ENCODE measurements around the gene PAK5.

PAK5 gene

GRCh38 chr20:9792674-9793073 is 46.2 kb downstream of the PAK5 start:
- in situ Hi-C loops (cut with MboI; ENCODE audit: low sequenced_read_pairs), result no loop called here

- in situ Hi-C loops (cut with MboI; ENCODE audit: low sequenced_read_pairs), result no loop called here
Measured at GRCh38 chr20:9789131-9789530, 49.7 kb downstream of the PAK5 start.

GRCh38 chr20:9775176-9775575 is 63.7 kb downstream of the PAK5 start:
- in situ Hi-C loops (cut with MboI; ENCODE audit: low sequenced_read_pairs), result no loop called here

GRCh38 chr20:9769954-9770353 is 68.9 kb downstream of the PAK5 start:
- in situ Hi-C loops (cut with MboI; ENCODE audit: low sequenced_read_pairs), result no loop called here

- in situ Hi-C loops (cut with MboI; ENCODE audit: low sequenced_read_pairs), result no loop called here
Measured at GRCh38 chr20:9761476-9761875, 77.4 kb downstream of the PAK5 start.

GRCh38 chr20:9759392-9759791 is 79.5 kb downstream of the PAK5 start:
- in situ Hi-C loops (cut with MboI; ENCODE audit: low sequenced_read_pairs), result no loop called here

- in situ Hi-C loops (cut with MboI; ENCODE audit: low sequenced_read_pairs), result no loop called here
Measured at GRCh38 chr20:9758752-9759151, 80.1 kb downstream of the PAK5 start.

- in situ Hi-C loops (cut with MboI; ENCODE audit: low sequenced_read_pairs), result no loop called here
Measured at GRCh38 chr20:9756660-9757059, 82.2 kb downstream of the PAK5 start.

- in situ Hi-C loops (cut with MboI; ENCODE audit: low sequenced_read_pairs), result no loop called here
Measured at GRCh38 chr20:9755301-9755700, 83.6 kb downstream of the PAK5 start.

GRCh38 chr20:9744551-9744950 is 94.3 kb downstream of the PAK5 start:
- in situ Hi-C loops (cut with MboI; ENCODE audit: low sequenced_read_pairs), result no loop called here

GRCh38 chr20:9743871-9744270 is 95.0 kb downstream of the PAK5 start:
- in situ Hi-C loops (cut with MboI; ENCODE audit: low sequenced_read_pairs), result no loop called here

- in situ Hi-C loops (cut with MboI; ENCODE audit: low sequenced_read_pairs), result no loop called here
Measured at GRCh38 chr20:9742821-9743220, 96.1 kb downstream of the PAK5 start.

GRCh38 chr20:9741996-9742395 is 96.9 kb downstream of the PAK5 start:
- in situ Hi-C loops (cut with MboI; ENCODE audit: low sequenced_read_pairs), result no loop called here

GRCh38 chr20:9740486-9740885 is 98.4 kb downstream of the PAK5 start:
- in situ Hi-C loops (cut with MboI; ENCODE audit: low sequenced_read_pairs), result no loop called here

- in situ Hi-C loops (cut with MboI; ENCODE audit: low sequenced_read_pairs), result no loop called here
Measured at GRCh38 chr20:9739991-9740390, 98.9 kb downstream of the PAK5 start.

GRCh38 chr20:9736373-9736772 is 102.5 kb downstream of the PAK5 start:
- in situ Hi-C loops (cut with MboI; ENCODE audit: low sequenced_read_pairs), result no loop called here

- in situ Hi-C loops (cut with MboI; ENCODE audit: low sequenced_read_pairs), result no loop called here
Measured at GRCh38 chr20:9723501-9724202, 115.2 kb downstream of the PAK5 start.

- in situ Hi-C loops (cut with MboI; ENCODE audit: low sequenced_read_pairs), result no loop called here
Measured at GRCh38 chr20:9711872-9712271, 127.0 kb downstream of the PAK5 start.

GRCh38 chr20:9710685-9711084 is 128.2 kb downstream of the PAK5 start:
- in situ Hi-C loops (cut with MboI; ENCODE audit: low sequenced_read_pairs), result no loop called here

- in situ Hi-C loops (cut with MboI; ENCODE audit: low sequenced_read_pairs), result no loop called here
Measured at GRCh38 chr20:9705722-9706476, 133.0 kb downstream of the PAK5 start.

GRCh38 chr20:9699181-9699580 is 139.7 kb downstream of the PAK5 start:
- in situ Hi-C loops (cut with MboI; ENCODE audit: low sequenced_read_pairs), result no loop called here

- in situ Hi-C loops (cut with MboI; ENCODE audit: low sequenced_read_pairs), result no loop called here
Measured at GRCh38 chr20:9689041-9689440, 149.8 kb downstream of the PAK5 start.

- in situ Hi-C loops (cut with MboI; ENCODE audit: low sequenced_read_pairs), result no loop called here
Measured at GRCh38 chr20:9686866-9687265, 152.0 kb downstream of the PAK5 start.
